Brain microvascular endothelial cell (primary cell): ENCODE measurements around the gene TTC7B.

Experiments used
- DNase-seq: peaks from one replicate; pipeline ENCODE4 v3.0.0-alpha.2; 2020
- H3K27ac ChIP-seq: fragments of 250-450 bp; sonication (Bioruptor Pico); 2 replicates; pipeline ENCODE4 v1.5.1; 2020; ENCODE audit warnings: mild to moderate bottlenecking, moderate library complexity
- H3K27me3 ChIP-seq: fragments of 250-450 bp; sonication (Bioruptor Pico); replicated peaks from 2 replicates; pipeline ENCODE4 v1.5.1; 2020; ENCODE audit warnings: mild to moderate bottlenecking
- H3K36me3 ChIP-seq: fragments of 250-450 bp; sonication (Bioruptor Pico); replicated peaks from 2 replicates; pipeline ENCODE4 v1.5.1; 2020; ENCODE audit warnings: mild to moderate bottlenecking
- H3K4me3 ChIP-seq: 2 replicates; pipeline ENCODE4 v1.5.1; 2011; ENCODE audit warnings: low read depth, mild to moderate bottlenecking, control low read depth, low read length, moderate library complexity
- in situ Hi-C: cut with HindIII; loops from 2 replicates; pipeline ENCODE4 v1.10.0; 2017; ENCODE audit warnings: low sequenced_read_pairs, low pct_ligation_motif_present
- TF ChIP-seq, protein P1 (sequence below): IDR thresholded peaks from 2 replicates; pipeline ENCODE4 v1.5.1; 2011; ENCODE audit warnings: low read depth, mild to moderate bottlenecking, moderate library complexity, low read length, control low read depth, inconsistent platforms; ENCODE audit errors: missing control alignments

Gene TTC7B

GRCh38 chr14:90836692-90837063 lies 20.4 kb upstream of the TTC7B start:
- DNase-seq = no peak

GRCh38 chr14:90831821-90832220 lies 15.6 kb upstream of the TTC7B start:
- in situ Hi-C loops = no loop called here
- Histone ChIP-seq H3K36me3 (no peaks in the 10 kb centered on the region), H3K4me3 (no peak overlapping the region), H3K27me3 (no peaks in the 10 kb centered on the region), H3K27ac (no peak overlapping the region)
- TF ChIP-seq, protein P1, sequence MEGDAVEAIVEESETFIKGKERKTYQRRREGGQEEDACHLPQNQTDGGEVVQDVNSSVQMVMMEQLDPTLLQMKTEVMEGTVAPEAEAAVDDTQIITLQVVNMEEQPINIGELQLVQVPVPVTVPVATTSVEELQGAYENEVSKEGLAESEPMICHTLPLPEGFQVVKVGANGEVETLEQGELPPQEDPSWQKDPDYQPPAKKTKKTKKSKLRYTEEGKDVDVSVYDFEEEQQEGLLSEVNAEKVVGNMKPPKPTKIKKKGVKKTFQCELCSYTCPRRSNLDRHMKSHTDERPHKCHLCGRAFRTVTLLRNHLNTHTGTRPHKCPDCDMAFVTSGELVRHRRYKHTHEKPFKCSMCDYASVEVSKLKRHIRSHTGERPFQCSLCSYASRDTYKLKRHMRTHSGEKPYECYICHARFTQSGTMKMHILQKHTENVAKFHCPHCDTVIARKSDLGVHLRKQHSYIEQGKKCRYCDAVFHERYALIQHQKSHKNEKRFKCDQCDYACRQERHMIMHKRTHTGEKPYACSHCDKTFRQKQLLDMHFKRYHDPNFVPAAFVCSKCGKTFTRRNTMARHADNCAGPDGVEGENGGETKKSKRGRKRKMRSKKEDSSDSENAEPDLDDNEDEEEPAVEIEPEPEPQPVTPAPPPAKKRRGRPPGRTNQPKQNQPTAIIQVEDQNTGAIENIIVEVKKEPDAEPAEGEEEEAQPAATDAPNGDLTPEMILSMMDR = no peak
- DNase-seq = no peak

More at GRCh38 chr14:90836692-90837063, 20.4 kb upstream of the TTC7B start:
- TF ChIP-seq, protein P1 = no peak
- no peak overlapping the region for H3K4me3 ChIP-seq
- H3K27ac ChIP-seq = no peak overlapping the region
- no peaks in the 10 kb centered on the region for H3K36me3 ChIP-seq
- H3K27me3 ChIP-seq = no peaks in the 10 kb centered on the region
- in situ Hi-C loops = no loop called here

- H3K27me3 ChIP-seq = no peaks in the 10 kb centered on the region
- no peak for DNase-seq
- in situ Hi-C loops = no loop called here
- H3K36me3 ChIP-seq = no peaks in the 10 kb centered on the region
- no peak overlapping the region for H3K4me3 ChIP-seq
- TF ChIP-seq, protein P1 = no peak
- H3K27ac ChIP-seq = no peak overlapping the region
These were observed 14.9 kb upstream of the TTC7B start for GRCh38 chr14:90830931-90831701.

DNA sequence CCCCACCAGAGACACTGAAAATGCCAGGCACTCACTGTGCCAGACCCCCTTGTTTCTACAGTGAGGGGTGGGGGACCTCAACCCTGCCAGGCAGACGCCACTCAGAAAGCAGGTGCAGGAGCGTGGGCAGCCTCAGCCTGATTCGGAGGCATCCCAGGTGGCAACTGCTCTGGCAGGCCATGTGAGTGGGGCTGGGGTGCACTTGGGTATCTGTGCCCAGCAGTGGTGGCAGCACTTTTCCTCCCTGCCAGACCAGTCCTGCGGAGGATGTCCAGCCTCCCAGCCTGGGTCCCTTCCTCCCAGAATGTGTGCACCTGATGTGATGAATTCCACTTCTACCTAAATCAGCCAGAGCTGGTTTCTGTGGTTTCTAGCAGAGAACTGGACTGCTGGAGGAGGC lies 13.4 kb upstream of the TTC7B start:
- in situ Hi-C loops = no loop called here
- Histone ChIP-seq H3K4me3 (no peak overlapping the region), H3K36me3 (no peaks in the 10 kb centered on the region)

DNA sequence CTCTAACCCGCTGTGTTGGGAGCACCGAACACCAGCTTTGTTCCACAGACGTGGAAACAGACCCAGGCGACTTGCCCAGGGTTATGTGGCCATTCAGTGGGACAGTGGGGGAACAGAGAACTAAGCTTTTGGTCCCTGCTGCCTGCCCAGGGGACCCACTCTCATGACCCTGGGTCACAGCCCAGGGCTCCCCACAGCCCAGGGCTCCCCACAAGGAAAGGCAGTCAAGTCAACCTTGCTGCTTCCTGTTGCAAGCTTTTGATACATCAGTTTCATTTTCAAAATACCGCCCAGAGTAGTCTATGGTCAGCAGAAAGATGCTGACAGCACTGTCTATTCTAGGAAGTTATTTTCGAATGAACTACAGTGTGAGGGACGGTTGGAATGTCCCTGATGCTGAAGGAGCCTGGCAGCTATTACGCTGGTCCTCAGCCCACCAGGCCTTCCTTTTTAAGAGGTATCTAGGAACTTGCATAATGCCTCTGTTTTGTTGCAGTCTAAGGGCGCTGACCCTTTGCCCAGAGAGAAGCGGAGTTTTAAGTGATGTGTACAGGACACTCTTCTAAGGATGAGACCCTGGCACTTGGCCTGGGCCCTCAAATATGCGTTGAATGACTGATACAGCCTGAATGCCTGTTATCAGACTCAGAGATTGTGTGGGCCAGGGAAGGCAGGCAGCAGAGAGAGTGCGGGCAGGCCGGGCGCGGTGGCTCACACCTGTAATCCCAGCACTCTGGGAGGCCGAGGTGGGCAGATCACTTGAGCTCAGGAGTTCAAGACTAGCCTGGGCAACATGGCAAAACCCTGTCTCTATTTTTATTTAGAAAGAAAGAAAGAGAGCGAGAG lies 12.6 kb upstream of the TTC7B start:
- in situ Hi-C loops = no loop called here
- TF ChIP-seq, protein P1 = no peak
- no peaks in the 10 kb centered on the region for H3K36me3 ChIP-seq
- DNase-seq = no peak
- H3K27ac ChIP-seq = no peak overlapping the region
- H3K4me3 ChIP-seq = peak overlapping the region; percentile 20
- no peaks in the 10 kb centered on the region for H3K27me3 ChIP-seq

More for the DNA sequence above, 13.4 kb upstream of the TTC7B start:
- DNase-seq = no peak
- no peaks in the 10 kb centered on the region for H3K27me3 ChIP-seq
- TF ChIP-seq, protein P1 = no peak
- no peak overlapping the region for H3K27ac ChIP-seq
